Transverse colon (tissue), 4 donors: ENCODE measurements around the gene PRR33. TPM values are rescaled to one million over a fixed set of nuclear protein-coding genes. Genes with fewer than 3 reads are reported as not detected.

Experiments used
- DNase-seq: peaks from one replicate; pipeline ENCODE4 v3.0.0-alpha.2; 2019
- H3K27ac ChIP-seq, 4 donors: fragments of 200-600 bp; sonication (generic); 2 replicates each; pipeline ENCODE4 v1.5.1; 2016 to 2018; ENCODE audit warnings: inconsistent platforms in 4 of 4
- H3K27me3 ChIP-seq: fragments of 200-600 bp; sonication (generic); 2 replicates; pipeline ENCODE4 v1.5.1; 2017; ENCODE audit warnings: inconsistent platforms
- H3K36me3 ChIP-seq, 4 donors: fragments of 200-600 bp; sonication (generic); 2 replicates each; pipeline ENCODE4 v1.5.1; 2017 to 2019; ENCODE audit warnings: inconsistent platforms in 4 of 4
- H3K4me1 ChIP-seq, 4 donors: fragments of 200-600 bp; sonication (generic); 2 replicates each; pipeline ENCODE4 v1.5.1; 2017 to 2020; ENCODE audit warnings: inconsistent platforms in 4 of 4
- H3K4me3 ChIP-seq, 4 donors: fragments of 200-600 bp; sonication (generic); 1 replicate in 1 of 4; 2 replicates in 3 of 4; pipeline versions ENCODE4 v1.5.1 to v1.6.1; 2017 to 2019; ENCODE audit warnings: inconsistent platforms in 4 of 4
- H3K9me3 ChIP-seq, 2 donors: fragments of 200-600 bp; sonication (generic); 2 replicates each; pipeline ENCODE4 v1.5.1; 2017 to 2019; ENCODE audit warnings: inconsistent platforms in 2 of 2
- EP300 ChIP-seq: sonication (generic); formaldehyde crosslinking; IDR thresholded peaks from one replicate; pipeline ENCODE4 v1.6.1; 2017; ENCODE audit warnings: antibody characterized with exemption, low read depth
- POLR2A ChIP-seq: fragments of 450-650 bp; IDR thresholded peaks from one replicate; pipeline ENCODE4 v1.6.1; 2016; ENCODE audit warnings: antibody characterized with exemption, mild to moderate bottlenecking, moderate library complexity
- POLR2AphosphoS5 ChIP-seq, 3 donors: sonication (generic); formaldehyde crosslinking; IDR thresholded peaks; one replicate each; pipeline ENCODE4 v1.6.1; 2016; ENCODE audit warnings: antibody characterized with exemption in 3 of 3
- WGBS, 2 donors: methylation state at CpG; one replicate each; pipeline ENCODE4 v1.1.5; 2018; ENCODE audit warnings: low coverage in 1 of 2; 5-methylcytosine and 5-hydroxymethylcytosine counted together
- in situ Hi-C, 4 donors: fragments of 200-750 bp; cut with MboI; loops; one replicate each; pipeline versions ENCODE4 v1.15.0 to v1.15.1; 2017; ENCODE audit warnings: low sequenced_read_pairs in 3 of 4, low pct_ligation_motif_present in 1 of 4, low pct_unique_long_range_greater_than_20kb in 1 of 4
- intact Hi-C: fragments of 100-400 bp; cut with DNase I; formaldehyde crosslinking; loops from one replicate; pipeline ENCODE4 v1.15.1; 2023; ENCODE audit warnings: low total_unique reads
- total RNA-seq, 4 donors: library from RNA; depleted of rRNA; stranded (reverse); fragments of >200 nt; gene quantifications; one replicate each; pipeline ENCODE4 v1.1.0, GENCODE V29; 2016
- TF ChIP-seq, protein P1 (sequence below), 5 experiments: fragments of 200-600 bp in 3 of 5; fragments of 450-650 bp in 2 of 5; sonication (generic) in 3 of 5; IDR thresholded peaks; 1 replicate in 2 of 5; 2 replicates in 3 of 5; pipeline ENCODE4 v1.5.1; 2016 to 2017; ENCODE audit warnings: antibody characterized with exemption in 5 of 5, inconsistent platforms in 3 of 5, mild to moderate bottlenecking in 2 of 5, moderate library complexity in 1 of 5

PRR33 gene
- total RNA-seq, 4 donors from 2014 or later: not detected

DNA sequence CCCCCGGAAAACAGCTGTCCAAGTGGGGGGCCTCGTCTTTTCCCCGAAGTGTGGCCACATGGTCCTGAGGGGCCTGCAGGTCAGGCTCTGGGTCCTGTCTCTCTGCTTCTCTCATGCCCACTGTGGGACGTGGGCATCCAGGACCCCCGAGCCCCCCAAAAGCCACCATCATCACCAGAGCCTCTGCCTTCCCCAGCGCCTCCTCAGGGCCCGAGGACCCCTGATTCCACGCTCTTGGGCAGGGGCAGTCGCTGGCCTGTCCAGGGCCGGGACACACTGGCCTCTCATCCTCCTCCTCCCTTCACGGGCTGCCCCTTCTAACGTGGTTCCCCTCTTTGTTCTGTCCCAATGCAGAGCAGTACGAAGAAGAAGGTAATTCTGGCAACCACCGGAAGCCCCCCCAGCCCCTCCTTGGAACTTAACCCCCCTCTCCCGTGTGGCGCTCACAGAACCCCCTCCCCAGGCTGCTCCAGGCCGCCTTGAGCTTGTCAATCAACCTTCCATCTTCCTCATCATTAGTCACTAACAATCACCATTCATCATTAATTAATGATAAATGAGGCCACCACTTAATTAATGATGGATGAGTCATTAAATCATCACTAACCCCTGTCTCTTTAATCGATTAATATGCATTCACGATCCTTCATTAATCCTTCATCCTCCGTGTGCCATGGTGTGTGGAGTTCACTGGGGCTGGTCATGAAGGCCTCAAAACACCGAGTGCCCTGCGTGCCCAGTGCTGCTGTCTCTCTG is 31.7 kb upstream of the PRR33 start:
- 77 to 84% methylated on average over 4 to 20 of the region's 22 CpGs for WGBS, 2 donors
- DNase-seq: no peak
- Histone ChIP-seq H3K27me3 (no peaks in the 10 kb centered on the region), H3K27ac (no peak overlapping the region), H3K4me3 (no peak overlapping the region), H3K36me3 (no peaks in the 10 kb centered on the region), H3K4me1 (no peaks in the 10 kb centered on the region), H3K9me3 (no peaks in the 10 kb centered on the region)
- in situ Hi-C loops (no loop called here), intact Hi-C loops (no loop called here)
- TF ChIP-seq POLR2A (no peak), POLR2AphosphoS5 (IDR thresholded peaks at IDR 0.05) (no peak), EP300 (no peak)
- TF ChIP-seq, protein P1, sequence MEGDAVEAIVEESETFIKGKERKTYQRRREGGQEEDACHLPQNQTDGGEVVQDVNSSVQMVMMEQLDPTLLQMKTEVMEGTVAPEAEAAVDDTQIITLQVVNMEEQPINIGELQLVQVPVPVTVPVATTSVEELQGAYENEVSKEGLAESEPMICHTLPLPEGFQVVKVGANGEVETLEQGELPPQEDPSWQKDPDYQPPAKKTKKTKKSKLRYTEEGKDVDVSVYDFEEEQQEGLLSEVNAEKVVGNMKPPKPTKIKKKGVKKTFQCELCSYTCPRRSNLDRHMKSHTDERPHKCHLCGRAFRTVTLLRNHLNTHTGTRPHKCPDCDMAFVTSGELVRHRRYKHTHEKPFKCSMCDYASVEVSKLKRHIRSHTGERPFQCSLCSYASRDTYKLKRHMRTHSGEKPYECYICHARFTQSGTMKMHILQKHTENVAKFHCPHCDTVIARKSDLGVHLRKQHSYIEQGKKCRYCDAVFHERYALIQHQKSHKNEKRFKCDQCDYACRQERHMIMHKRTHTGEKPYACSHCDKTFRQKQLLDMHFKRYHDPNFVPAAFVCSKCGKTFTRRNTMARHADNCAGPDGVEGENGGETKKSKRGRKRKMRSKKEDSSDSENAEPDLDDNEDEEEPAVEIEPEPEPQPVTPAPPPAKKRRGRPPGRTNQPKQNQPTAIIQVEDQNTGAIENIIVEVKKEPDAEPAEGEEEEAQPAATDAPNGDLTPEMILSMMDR (IDR thresholded peaks at IDR 0.05): no peak

DNA sequence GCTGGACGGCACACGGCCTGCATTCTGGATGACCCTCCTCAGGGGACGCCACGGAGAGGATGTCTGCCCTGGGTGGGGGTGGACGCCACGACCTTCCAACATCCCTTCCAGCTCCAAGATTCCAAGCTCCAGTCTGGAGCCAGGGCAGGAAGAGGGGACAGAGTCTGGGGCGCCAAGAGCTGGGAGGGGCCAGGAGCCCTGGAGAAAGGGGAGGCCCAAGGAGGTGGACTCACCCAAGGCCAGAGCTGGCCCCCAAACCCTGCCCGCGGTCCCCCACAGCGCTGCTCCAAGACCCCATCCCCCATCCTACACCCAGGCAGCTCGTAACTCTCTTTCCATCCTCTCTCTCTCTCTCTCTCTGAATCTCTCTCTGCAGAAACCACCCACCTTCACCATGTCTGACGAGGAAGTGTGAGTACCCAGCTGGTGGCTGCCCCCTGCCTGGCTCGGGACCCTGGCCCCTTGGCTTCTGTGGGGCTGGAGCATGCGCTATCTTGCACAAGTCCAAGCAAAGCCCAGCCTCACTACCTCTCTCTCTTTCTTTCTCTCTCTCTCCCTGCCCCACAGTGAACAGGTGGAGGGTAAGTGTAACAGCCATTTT is 30.9 kb upstream of the PRR33 start:
- TF ChIP-seq, protein P1 (IDR thresholded peaks at IDR 0.05): no peak
- TF ChIP-seq POLR2AphosphoS5 (IDR thresholded peaks at IDR 0.05) (no peak), POLR2A (no peak), EP300 (no peak)
- Histone ChIP-seq H3K4me1 (no peaks in the 10 kb centered on the region), H3K9me3 (no peaks in the 10 kb centered on the region), H3K4me3 (no peak overlapping the region), H3K27ac (no peak overlapping the region), H3K27me3 (no peaks in the 10 kb centered on the region), H3K36me3 (no peaks in the 10 kb centered on the region)
- in situ Hi-C loops (no loop called here), intact Hi-C loops (no loop called here)
- 39 to 61% methylated on average over 4 to 14 of the region's 14 CpGs for WGBS, 2 donors
- no peak for DNase-seq

DNA sequence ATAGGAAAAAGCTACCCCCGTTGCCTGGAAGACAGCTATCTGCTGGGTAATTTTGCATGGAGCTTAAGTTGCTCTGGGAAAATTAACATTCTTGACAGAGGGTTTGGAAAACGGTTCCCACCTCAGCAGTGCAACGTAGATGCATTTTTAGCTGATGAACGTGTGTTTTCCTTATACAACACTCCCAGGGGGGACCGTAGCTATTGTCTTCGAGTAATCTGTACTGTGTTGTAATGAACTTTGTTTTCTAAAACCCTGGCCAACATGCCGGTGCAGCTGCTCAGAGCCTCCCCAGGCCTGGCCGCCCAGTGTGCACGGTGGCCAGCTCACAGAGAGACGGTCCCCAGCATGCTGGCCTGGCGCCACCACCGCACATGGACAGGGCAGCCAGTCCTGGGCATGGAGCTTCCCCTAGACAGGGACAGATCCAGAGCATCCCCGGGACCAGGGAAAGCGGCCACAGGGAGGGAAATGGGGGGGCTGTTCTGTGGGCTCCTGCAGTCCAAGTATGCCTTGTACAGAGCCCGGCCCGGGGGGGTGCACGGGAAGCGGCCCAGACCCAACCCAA is 30.0 kb upstream of the PRR33 start:
- no peak for DNase-seq
- H3K4me1 ChIP-seq: no peaks in the 10 kb centered on the region
- H3K36me3 ChIP-seq: no peaks in the 10 kb centered on the region
- H3K27me3 ChIP-seq: no peaks in the 10 kb centered on the region
- in situ Hi-C loops (no loop called here), intact Hi-C loops (no loop called here)
- peak overlapping the region in 2 of 4 donors; percentile 17 to 27 for H3K27ac ChIP-seq
- TF ChIP-seq EP300 (no peak), POLR2A (no peak), POLR2AphosphoS5 (IDR thresholded peaks at IDR 0.05) (no peak)
- TF ChIP-seq, protein P1 (IDR thresholded peaks at IDR 0.05): no peak
- H3K4me3 ChIP-seq: no peak overlapping the region
- no peaks in the 10 kb centered on the region for H3K9me3 ChIP-seq
- 67% methylated on average over 18 of the region's 18 CpGs; no CpG with 5 or more reads in 1 of the 2 donors for WGBS, 2 donors

DNA sequence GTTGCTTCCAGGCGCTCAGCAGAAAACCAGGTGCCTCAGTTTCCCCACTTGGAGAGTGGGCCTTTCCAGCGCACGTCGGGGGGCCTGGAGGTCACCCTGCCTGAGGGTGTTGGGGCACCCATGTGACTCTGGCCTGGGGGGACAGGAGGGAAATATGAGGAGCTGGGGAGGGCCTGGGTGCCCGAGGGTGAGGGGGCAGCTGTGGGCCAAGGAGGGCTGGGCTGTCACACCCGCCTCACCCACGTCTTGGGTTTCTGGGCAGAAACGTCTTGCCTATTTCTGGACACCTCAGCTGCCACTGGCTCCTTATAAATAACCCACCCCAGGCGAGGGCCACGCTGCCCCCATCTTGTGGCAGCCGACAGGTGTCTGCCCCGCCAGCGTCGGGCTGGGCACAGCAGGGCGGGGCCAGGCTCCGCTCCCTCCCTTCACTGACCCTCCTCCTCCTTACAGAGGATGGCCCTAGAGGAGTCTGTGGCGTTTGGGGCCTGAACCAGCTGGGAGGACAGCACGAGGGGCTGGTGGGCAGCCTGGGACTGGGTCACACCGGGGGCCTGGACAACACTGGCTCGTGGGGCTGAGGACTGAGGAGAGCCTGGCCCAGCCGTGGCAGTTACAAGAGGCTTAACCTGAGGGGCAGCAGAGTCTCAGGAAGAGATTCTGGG is 29.3 kb upstream of the PRR33 start:
- Histone ChIP-seq H3K27ac (peak overlapping the region in 2 of 4 donors; percentile 17 to 27), H3K4me3 (no peak overlapping the region), H3K4me1 (no peaks in the 10 kb centered on the region), H3K27me3 (no peaks in the 10 kb centered on the region), H3K36me3 (no peaks in the 10 kb centered on the region), H3K9me3 (no peaks in the 10 kb centered on the region)
- TF ChIP-seq EP300 (no peak), POLR2AphosphoS5 (IDR thresholded peaks at IDR 0.05) (no peak), POLR2A (no peak)
- TF ChIP-seq, protein P1 (IDR thresholded peaks at IDR 0.05): no peak
- 55% methylated on average over 13 of the region's 21 CpGs; no CpG with 5 or more reads in 1 of the 2 donors for WGBS, 2 donors
- intact Hi-C loops: no loop called here
- no peak for DNase-seq
- in situ Hi-C loops: no loop called here
